Activated CD8-positive, alpha-beta T cell treated with anti-CD3 and anti-CD28 coated beads for 36 hours (primary cell): ENCODE measurements around the gene OR14J1. TPM values are rescaled to one million over a fixed set of nuclear protein-coding genes. Genes with fewer than 3 reads are reported as not detected.

Source experiments
- ATAC-seq: fragments of 200-7000 bp; cut with Tn5 transposase; one replicate; pipeline ENCODE4 v1.10.0; 2021; ENCODE audit warnings: mild to moderate bottlenecking, moderate library complexity
- CTCF ChIA-PET: fragments of 350-600 bp; sonication (Branson Sonifier 250); formaldehyde crosslinking; loops from one replicate; lab custom pipeline; 2021; ENCODE audit warnings: antibody characterized with exemption; lab: Charles Lee
- POLR2A ChIA-PET: fragments of 350-600 bp; sonication (Branson Sonifier 250); formaldehyde crosslinking; loops from one replicate; lab custom pipeline; 2021; ENCODE audit warnings: antibody characterized with exemption; lab: Charles Lee
- DNase-seq: peaks from one replicate; pipeline ENCODE4 v3.0.0-alpha.2; 2020
- H3K27ac Mint-ChIP-seq: one replicate; pipeline ENCODE4 v1.8.0; 2021; ENCODE audit warnings: mild to moderate bottlenecking, mixed read lengths
- H3K27me3 Mint-ChIP-seq: one replicate; pipeline ENCODE4 v1.8.0; 2021; ENCODE audit warnings: mixed read lengths
- H3K36me3 Mint-ChIP-seq: one replicate; pipeline ENCODE4 v1.8.0; 2021; ENCODE audit warnings: low read depth, mixed read lengths
- H3K4me1 Mint-ChIP-seq: one replicate; pipeline ENCODE4 v1.8.0; 2021; ENCODE audit warnings: low read depth, mixed read lengths
- H3K4me3 Mint-ChIP-seq: one replicate; pipeline ENCODE4 v1.8.0; 2021; ENCODE audit warnings: mild to moderate bottlenecking, moderate library complexity, mixed read lengths
- H3K9me3 Mint-ChIP-seq: one replicate; pipeline ENCODE4 v1.8.0; 2021; ENCODE audit warnings: mixed read lengths
- CTCF ChIP-seq: fragments of 200-600 bp; IDR thresholded peaks from one replicate; pipeline ENCODE4 v1.8.0; 2022; ENCODE audit warnings: antibody characterized with exemption, mild to moderate bottlenecking
- intact Hi-C: fragments of 100-400 bp; cut with micrococcal nuclease; formaldehyde crosslinking; loops from one replicate; pipeline ENCODE4 v1.10.0; 2022
- total RNA-seq, 2 experiments: library from RNA; stranded (reverse); gene quantifications; one replicate each; pipeline ENCODE4 v1.2.3, GENCODE V29; 2021

The OR14J1 gene
- total RNA-seq = not detected

- Mint-ChIP-seq H3K9me3 (no peaks in the 10 kb centered on the region), H3K4me1 (no peaks in the 10 kb centered on the region), H3K36me3 (no peaks in the 10 kb centered on the region), H3K4me3 (no peak within 1 kb of the TSS), H3K27me3 (peaks cover 22% of the 10 kb centered on the region), H3K27ac (no peak within 1 kb of the TSS)
- DNase-seq (no peak), ATAC-seq (no peak)
- no peak for TF ChIP-seq CTCF
- CTCF ChIA-PET = no interaction called here
- POLR2A ChIA-PET = no interaction called here
- intact Hi-C loops = no loop called here
Measured at GRCh38 chr6:29301316-29301715, at the start of gene OR14J1. Gene OR14J1 (plus strand): TSS chr6:29301701. CDS start chr6:29306690, 4,989 bp downstream.

- Mint-ChIP-seq H3K36me3 (no peaks in the 10 kb centered on the region), H3K4me3 (no peak overlapping the region), H3K27me3 (peaks cover 37% of the 10 kb centered on the region), H3K9me3 (peaks cover 21% of the 10 kb centered on the region), H3K4me1 (no peaks in the 10 kb centered on the region), H3K27ac (no peak overlapping the region)
- POLR2A ChIA-PET = no interaction called here
- DNase-seq (no peak), ATAC-seq (no peak)
- no peak for TF ChIP-seq CTCF
- CTCF ChIA-PET = no interaction called here
- intact Hi-C loops = no loop called here
Measured at GRCh38 chr6:29251736-29252135, 49.8 kb upstream of the OR14J1 start.

GRCh38 chr6:29255530-29255929 is 46.0 kb upstream of the OR14J1 start:
- Mint-ChIP-seq H3K36me3 (no peaks in the 10 kb centered on the region), H3K4me1 (no peaks in the 10 kb centered on the region), H3K4me3 (no peak overlapping the region), H3K9me3 (peaks cover 21% of the 10 kb centered on the region), H3K27ac (no peak overlapping the region), H3K27me3 (peaks cover 13% of the 10 kb centered on the region)
- ATAC-seq = no peak
- DNase-seq = no peak
- POLR2A ChIA-PET = no interaction called here
- CTCF ChIA-PET = no interaction called here
- intact Hi-C loops = no loop called here
- TF ChIP-seq CTCF = no peak

- ATAC-seq (no peak), DNase-seq (no peak)
- no peak for TF ChIP-seq CTCF
- no peak overlapping the region for H3K4me3 Mint-ChIP-seq
- CTCF ChIA-PET = no interaction called here
- no peak overlapping the region for H3K27ac Mint-ChIP-seq
- H3K9me3 Mint-ChIP-seq = peaks cover 4% of the 10 kb centered on the region
- no peaks in the 10 kb centered on the region for H3K36me3 Mint-ChIP-seq
- POLR2A ChIA-PET = interaction anchor here (0.5 to 0.6 kb wide), 2 partner anchors 145 to 857 kb away, joined by 3 read pairs; no protein-coding TSS in a partner anchor
- intact Hi-C loops = no loop called here
- peaks cover 14% of the 10 kb centered on the region for H3K27me3 Mint-ChIP-seq
- H3K4me1 Mint-ChIP-seq = no peaks in the 10 kb centered on the region
Measured at GRCh38 chr6:29259721-29260120, 41.8 kb upstream of the OR14J1 start.

- TF ChIP-seq CTCF = no peak
- POLR2A ChIA-PET = no interaction called here
- Mint-ChIP-seq H3K4me3 (no peak overlapping the region), H3K36me3 (no peaks in the 10 kb centered on the region), H3K27me3 (peaks cover 28% of the 10 kb centered on the region), H3K9me3 (no peaks in the 10 kb centered on the region), H3K4me1 (no peaks in the 10 kb centered on the region), H3K27ac (no peak overlapping the region)
- no peak for ATAC-seq
- intact Hi-C loops = no loop called here
- no peak for DNase-seq
- CTCF ChIA-PET = no interaction called here
Measured at GRCh38 chr6:29263001-29263400, 38.5 kb upstream of the OR14J1 start.
